GM19043 (cell line): ENCODE results near the gene AWAT2.

ENCODE experiments used
- ATAC-seq: cut with Tn5 transposase; IDR thresholded peaks from one replicate; pipeline ENCODE4 v1.9.1; 2021; ENCODE audit warnings: low read depth; ENCODE audit not compliant: unreplicated experiment

The AWAT2 gene

GRCh38 chrX:70049925-70050324 is at the start of gene AWAT2:
AWAT2 (minus strand) TSS chrX:70049938; CDS start chrX:70049932, 6 bp downstream.
- ATAC-seq = no peak

- no peak for ATAC-seq
Measured at GRCh38 chrX:70096052-70096451, 46.3 kb upstream of the AWAT2 start.

GRCh38 chrX:70092247-70092646 is 42.5 kb upstream of the AWAT2 start:
- no peak for ATAC-seq

GRCh38 chrX:70089604-70090297 is 40.0 kb upstream of the AWAT2 start:
- no peak for ATAC-seq

GRCh38 chrX:70088751-70089150 is 39.0 kb upstream of the AWAT2 start:
- ATAC-seq = no peak

- ATAC-seq = no peak
Measured at GRCh38 chrX:70087857-70088630, 38.3 kb upstream of the AWAT2 start.

- ATAC-seq = no peak
Measured at GRCh38 chrX:70084592-70085240, 35.0 kb upstream of the AWAT2 start.

GRCh38 chrX:70082723-70083122 is 33.0 kb upstream of the AWAT2 start:
- no peak for ATAC-seq

GRCh38 chrX:70079870-70080269 is 30.1 kb upstream of the AWAT2 start:
- no peak for ATAC-seq

- no peak for ATAC-seq
Measured at GRCh38 chrX:70079297-70079696, 29.6 kb upstream of the AWAT2 start.

- no peak for ATAC-seq
Measured at GRCh38 chrX:70066646-70067045, 16.9 kb upstream of the AWAT2 start.

- no peak for ATAC-seq
Measured at GRCh38 chrX:70062961-70063550, 13.3 kb upstream of the AWAT2 start.

- ATAC-seq = no peak
Measured at GRCh38 chrX:70062076-70062475, 12.3 kb upstream of the AWAT2 start, which contains the start of gene OTUD6A. OTUD6A (plus strand) TSS chrX:70062457; CDS start chrX:70062525, 68 bp downstream.

- ATAC-seq = no peak
Measured at GRCh38 chrX:70054391-70054790, 4.7 kb upstream of the AWAT2 start.

GRCh38 chrX:70052895-70053615 is 3.3 kb upstream of the AWAT2 start:
- ATAC-seq = no peak

GRCh38 chrX:70049406-70049805 is 332 bp downstream of the AWAT2 start:
- no peak for ATAC-seq

GRCh38 chrX:70046978-70047377 is 2.8 kb downstream of the AWAT2 start:
- no peak for ATAC-seq

GRCh38 chrX:70044541-70045245 is 5.0 kb downstream of the AWAT2 start:
- no peak for ATAC-seq

- no peak for ATAC-seq
Measured at GRCh38 chrX:70043685-70044084, 6.1 kb downstream of the AWAT2 start.
